OCI-LY1 (cell line): ENCODE measurements around the gene KRTAP5-10.
"Not testable (repeated sequence)": the region's sequence is repeated elsewhere in the genome, so short reads cannot be mapped to it uniquely, and the experiment has no call there.

ENCODE experiments used
- H2AFZ ChIP-seq: fragments of 200-600 bp; sonication (generic), shearing (Covaris generic); 2 replicates; pipeline ENCODE4 v1.6.0; 2014; ENCODE audit warnings: antibody characterized with exemption, mild to moderate bottlenecking, low read length
- H3F3A ChIP-seq: fragments of 200-600 bp; sonication (generic), shearing (Covaris generic); 2 replicates; pipeline ENCODE4 v1.6.0; 2014; ENCODE audit warnings: mild to moderate bottlenecking, antibody characterized with exemption, low read length, moderate library complexity; ENCODE audit not compliant: insufficient read depth
- H3K27ac ChIP-seq: fragments of 200-600 bp; sonication (generic); 2 replicates; pipeline ENCODE4 v1.5.1; 2014; ENCODE audit warnings: low read length, mixed run types, mild to moderate bottlenecking, low read depth; ENCODE audit not compliant: poor library complexity, severe bottlenecking
- H3K27me3 ChIP-seq: fragments of 200-600 bp; sonication (generic); 2 replicates; pipeline ENCODE4 v1.6.0; 2014; ENCODE audit warnings: antibody characterized with exemption, mild to moderate bottlenecking, low read length, moderate library complexity; ENCODE audit not compliant: insufficient read depth
- H3K36me3 ChIP-seq: fragments of 200-600 bp; sonication (generic); 2 replicates; pipeline ENCODE4 v1.6.1; 2014; ENCODE audit warnings: mild to moderate bottlenecking, antibody characterized with exemption, low read length, moderate library complexity, mixed read lengths; ENCODE audit not compliant: insufficient read depth
- H3K4me1 ChIP-seq: fragments of 200-600 bp; sonication (generic); 2 replicates; pipeline ENCODE4 v1.5.1; 2014; ENCODE audit warnings: mild to moderate bottlenecking, low read length, moderate library complexity; ENCODE audit not compliant: insufficient read depth, severe bottlenecking
- H3K4me2 ChIP-seq: fragments of 200-600 bp; sonication (generic), shearing (Covaris generic); 2 replicates; pipeline ENCODE4 v1.6.1; 2014; ENCODE audit warnings: low read length
- H3K4me3 ChIP-seq: fragments of 200-600 bp; sonication (generic); 2 replicates; pipeline ENCODE4 v1.5.1; 2014; ENCODE audit warnings: low read length, low read depth, mild to moderate bottlenecking, mixed read lengths; ENCODE audit not compliant: poor library complexity, severe bottlenecking
- H3K79me2 ChIP-seq: fragments of 200-600 bp; shearing (Covaris generic); 2 replicates; pipeline ENCODE4 v1.6.1; 2016; ENCODE audit warnings: mixed run types, low read length, mixed read lengths; ENCODE audit not compliant: insufficient read depth
- H3K9ac ChIP-seq: fragments of 200-600 bp; sonication (generic), shearing (Covaris generic); 2 replicates; pipeline ENCODE4 v1.6.1; 2014; ENCODE audit warnings: mild to moderate bottlenecking, low read length, mixed read lengths
- H3K9me2 ChIP-seq: fragments of 200-600 bp; sonication (generic), shearing (Covaris generic); 2 replicates; pipeline ENCODE4 v1.6.1; 2014; ENCODE audit warnings: low read depth, mild to moderate bottlenecking, low read length, mixed read lengths
- H3K9me3 ChIP-seq: fragments of 200-600 bp; shearing (Covaris generic); 2 replicates; pipeline ENCODE4 v1.6.1; 2014; ENCODE audit warnings: low read length, mixed read lengths
- H4K20me1 ChIP-seq: fragments of 200-600 bp; sonication (generic), shearing (Covaris generic); 2 replicates; pipeline ENCODE4 v1.6.0; 2016; ENCODE audit warnings: mild to moderate bottlenecking, low read length; ENCODE audit not compliant: insufficient read depth
- EZH2 ChIP-seq: fragments of 200-600 bp; sonication (generic), shearing (Covaris generic); IDR thresholded peaks from 2 replicates; pipeline ENCODE4 v1.8.0; 2017; ENCODE audit warnings: borderline replicate concordance, mixed run types, mild to moderate bottlenecking, antibody characterized with exemption, low read length, moderate library complexity, mixed read lengths
- TF ChIP-seq, protein P1 (sequence below): fragments of 200-600 bp; sonication (generic), shearing (Covaris generic); IDR thresholded peaks from 2 replicates; pipeline ENCODE4 v1.5.1; 2017; ENCODE audit warnings: mild to moderate bottlenecking, antibody characterized with exemption, low read length, moderate library complexity, mixed read lengths

The KRTAP5-10 gene

GRCh38 chr11:71539017-71539416, 26.3 kb upstream of the KRTAP5-10 start:
- no peaks in the 10 kb centered on the region for H4K20me1 ChIP-seq
- H3K9me2 ChIP-seq = no peaks in the 10 kb centered on the region
- H2AFZ ChIP-seq = no peak overlapping the region
- H3K27me3 ChIP-seq = peaks cover 8% of the 10 kb centered on the region; the same call in 1 of the 2 replicates
- H3K79me2 ChIP-seq = no peaks in the 10 kb centered on the region
- H3K9ac ChIP-seq = no peak overlapping the region
- no peaks in the 10 kb centered on the region for H3K4me1 ChIP-seq
- no peaks in the 10 kb centered on the region for H3F3A ChIP-seq
- no peak overlapping the region for H3K4me2 ChIP-seq
- no peak overlapping the region for H3K27ac ChIP-seq
- TF ChIP-seq, protein P1, sequence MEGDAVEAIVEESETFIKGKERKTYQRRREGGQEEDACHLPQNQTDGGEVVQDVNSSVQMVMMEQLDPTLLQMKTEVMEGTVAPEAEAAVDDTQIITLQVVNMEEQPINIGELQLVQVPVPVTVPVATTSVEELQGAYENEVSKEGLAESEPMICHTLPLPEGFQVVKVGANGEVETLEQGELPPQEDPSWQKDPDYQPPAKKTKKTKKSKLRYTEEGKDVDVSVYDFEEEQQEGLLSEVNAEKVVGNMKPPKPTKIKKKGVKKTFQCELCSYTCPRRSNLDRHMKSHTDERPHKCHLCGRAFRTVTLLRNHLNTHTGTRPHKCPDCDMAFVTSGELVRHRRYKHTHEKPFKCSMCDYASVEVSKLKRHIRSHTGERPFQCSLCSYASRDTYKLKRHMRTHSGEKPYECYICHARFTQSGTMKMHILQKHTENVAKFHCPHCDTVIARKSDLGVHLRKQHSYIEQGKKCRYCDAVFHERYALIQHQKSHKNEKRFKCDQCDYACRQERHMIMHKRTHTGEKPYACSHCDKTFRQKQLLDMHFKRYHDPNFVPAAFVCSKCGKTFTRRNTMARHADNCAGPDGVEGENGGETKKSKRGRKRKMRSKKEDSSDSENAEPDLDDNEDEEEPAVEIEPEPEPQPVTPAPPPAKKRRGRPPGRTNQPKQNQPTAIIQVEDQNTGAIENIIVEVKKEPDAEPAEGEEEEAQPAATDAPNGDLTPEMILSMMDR = no peak
- no peak for TF ChIP-seq EZH2
- no peaks in the 10 kb centered on the region; the same call in 1 of the 2 replicates for H3K36me3 ChIP-seq
- H3K9me3 ChIP-seq = no peaks in the 10 kb centered on the region
- no peak overlapping the region for H3K4me3 ChIP-seq

DNA sequence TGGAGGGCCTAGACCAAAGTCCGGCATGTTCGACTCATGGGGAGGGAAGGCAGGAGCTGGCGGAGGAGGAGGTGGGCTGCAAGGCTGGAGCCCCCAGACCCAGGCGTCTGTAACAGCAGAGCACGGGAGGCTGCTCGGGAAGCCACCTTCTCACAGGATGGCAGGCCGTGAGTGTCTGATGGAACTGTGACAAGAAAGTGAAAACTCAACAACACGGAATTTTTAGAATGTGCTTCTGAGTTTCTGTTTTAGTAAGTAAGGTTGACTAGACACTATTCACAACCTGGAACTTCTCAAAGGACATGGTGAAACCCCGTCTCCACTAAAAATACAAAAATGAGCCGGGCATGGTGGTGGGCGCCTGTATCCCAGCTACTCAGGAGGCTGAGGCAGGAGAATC, 25.4 kb upstream of the KRTAP5-10 start:
- H3K4me2 ChIP-seq, H2AFZ ChIP-seq, H3K4me1 ChIP-seq, H3F3A ChIP-seq, H4K20me1 ChIP-seq, H3K9me2 ChIP-seq, H3K9ac ChIP-seq, H3K27me3 ChIP-seq, H3K36me3 ChIP-seq, H3K4me3 ChIP-seq, H3K79me2 ChIP-seq, H3K27ac ChIP-seq, H3K9me3 ChIP-seq: not testable (repeated sequence)

DNA sequence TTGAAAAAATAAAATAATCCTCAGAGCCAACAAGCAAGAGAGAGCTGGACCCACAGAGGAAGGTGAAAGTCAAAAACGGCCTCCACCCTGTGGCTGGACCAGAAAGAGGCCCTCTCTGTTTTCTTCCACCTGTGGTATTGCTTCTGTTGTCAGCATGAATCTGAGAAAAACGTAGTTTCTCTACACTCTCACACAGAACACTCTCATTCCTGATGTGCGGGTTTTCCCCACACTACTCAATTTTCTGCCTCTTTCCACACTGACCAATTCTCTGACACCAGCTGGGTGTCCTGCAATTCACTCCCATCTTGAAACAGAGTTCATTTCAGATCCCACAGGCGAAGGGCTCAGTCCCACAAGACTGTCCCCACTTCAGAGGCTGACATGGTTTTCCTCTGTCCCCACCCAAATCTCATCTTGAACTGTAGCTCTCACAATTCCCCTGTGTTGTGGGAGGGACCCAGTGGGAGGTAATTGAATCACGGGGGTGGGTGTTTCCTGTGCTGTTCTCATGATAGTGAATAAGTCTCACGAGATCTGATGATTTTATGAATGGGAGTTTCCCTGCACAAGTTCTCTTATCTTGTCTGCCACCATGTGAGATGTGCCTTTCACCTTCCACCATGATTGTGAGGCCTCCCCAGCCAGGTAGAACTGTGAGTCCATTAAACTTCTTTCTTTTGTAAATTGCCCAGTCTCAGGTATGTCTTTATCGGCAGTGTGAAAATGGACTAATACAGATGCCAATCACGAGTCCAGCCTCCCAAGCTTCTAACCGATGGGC, 24.6 kb upstream of the KRTAP5-10 start:
- not testable (repeated sequence) for H4K20me1 ChIP-seq, H3K4me2 ChIP-seq, H3K9me2 ChIP-seq, H3K4me3 ChIP-seq, H3K27ac ChIP-seq, H3K4me1 ChIP-seq, H3F3A ChIP-seq, H3K9ac ChIP-seq, H3K79me2 ChIP-seq, H3K9me3 ChIP-seq, H2AFZ ChIP-seq, H3K36me3 ChIP-seq
- peaks cover 15% of the 10 kb centered on the region; the same call in 1 of the 2 replicates for H3K27me3 ChIP-seq

DNA sequence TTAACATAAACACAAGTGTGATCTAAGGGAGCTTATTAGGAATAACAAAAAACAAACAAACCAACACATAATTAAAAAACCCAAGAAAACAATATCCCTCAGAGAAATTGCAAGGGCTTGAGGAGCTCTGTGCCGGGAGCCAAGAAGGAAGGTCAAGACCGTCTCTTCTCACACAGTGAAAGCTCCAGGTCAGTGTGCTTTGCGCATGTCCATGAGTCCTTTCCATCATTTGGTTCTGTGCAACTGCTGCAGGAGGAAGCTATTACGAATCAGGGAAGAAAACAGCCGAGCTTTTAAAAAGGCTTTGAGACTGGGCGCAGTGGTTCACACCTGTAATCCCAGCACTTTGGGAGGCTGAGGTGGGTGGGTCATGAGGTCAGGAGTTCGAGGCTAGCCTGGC, 23.0 kb upstream of the KRTAP5-10 start:
- Histone ChIP-seq H3K9ac (no peak overlapping the region), H3K9me3 (no peaks in the 10 kb centered on the region), H4K20me1 (no peaks in the 10 kb centered on the region), H3K9me2 (no peaks in the 10 kb centered on the region), H3K4me2 (no peak overlapping the region), H3K4me3 (no peak overlapping the region), H3K27ac (no peak overlapping the region), H3F3A (no peaks in the 10 kb centered on the region), H3K79me2 (no peaks in the 10 kb centered on the region), H2AFZ (no peak overlapping the region), H3K27me3 (peaks cover 15% of the 10 kb centered on the region; the same call in 1 of the 2 replicates), H3K4me1 (no peaks in the 10 kb centered on the region), H3K36me3 (no peaks in the 10 kb centered on the region; the same call in 1 of the 2 replicates)
- no peak for TF ChIP-seq EZH2
- TF ChIP-seq, protein P1 = no peak
